SK-N-SH treated with all-trans-retinoic acid at 6 μM for 48 hours (cell line): ENCODE data around the gene ABCD1.

ENCODE experiments used
- ARNTL ChIP-seq: fragments of 450-650 bp; formaldehyde crosslinking; IDR thresholded peaks from 2 replicates; pipeline ENCODE4 v1.5.0; 2020; ENCODE audit warnings: low read depth, mild to moderate bottlenecking, moderate library complexity, borderline replicate concordance
- GLIS3 ChIP-seq: fragments of 250-450 bp; sonication (Bioruptor Pico); IDR thresholded peaks from 2 replicates; pipeline ENCODE4 v1.5.0; 2020; ENCODE audit warnings: mild to moderate bottlenecking, moderate library complexity
- ISL1 ChIP-seq: fragments of 250-450 bp; sonication (Bioruptor Pico); IDR thresholded peaks from 2 replicates; pipeline ENCODE4 v2.1.2; 2022; ENCODE audit warnings: mild to moderate bottlenecking, moderate library complexity
- PPARA ChIP-seq: fragments of 250-450 bp; sonication (Bioruptor Pico); IDR thresholded peaks from 2 replicates; pipeline ENCODE4 v1.5.0; 2020; ENCODE audit warnings: mild to moderate bottlenecking, borderline replicate concordance
- RARB ChIP-seq: fragments of 250-450 bp; sonication (Bioruptor Pico); IDR thresholded peaks from 2 replicates; pipeline ENCODE4 v1.8.0; 2021; ENCODE audit warnings: mild to moderate bottlenecking, moderate library complexity
- TCF4 ChIP-seq: fragments of 250-450 bp; sonication (Bioruptor Pico); IDR thresholded peaks from 2 replicates; pipeline ENCODE4 v1.8.0; 2021; ENCODE audit warnings: mild to moderate bottlenecking, moderate library complexity, borderline replicate concordance
- TOX ChIP-seq: fragments of 250-450 bp; sonication (Bioruptor Pico); IDR thresholded peaks from 2 replicates; pipeline ENCODE4 v1.8.0; 2021; ENCODE audit warnings: mild to moderate bottlenecking, moderate library complexity, borderline replicate concordance
- ZC3H10 ChIP-seq: fragments of 250-450 bp; sonication (Bioruptor Pico); IDR thresholded peaks from 2 replicates; pipeline ENCODE4 v1.5.1; 2021; ENCODE audit warnings: mild to moderate bottlenecking, moderate library complexity
- ZFP3 ChIP-seq: fragments of 250-450 bp; sonication (Bioruptor Pico); IDR thresholded peaks from 2 replicates; pipeline ENCODE4 v1.5.0; 2020; ENCODE audit warnings: mild to moderate bottlenecking, moderate library complexity
- ZFP30 ChIP-seq: fragments of 450-650 bp; formaldehyde crosslinking; IDR thresholded peaks from 2 replicates; pipeline ENCODE4 v1.5.0; 2022; ENCODE audit warnings: mild to moderate bottlenecking, moderate library complexity
- TF ChIP-seq, protein P1 (sequence below): fragments of 250-450 bp; sonication (Bioruptor Pico); IDR thresholded peaks from 2 replicates; pipeline ENCODE4 v1.8.0; 2020; ENCODE audit warnings: mild to moderate bottlenecking, moderate library complexity, borderline replicate concordance
- TF ChIP-seq, protein P2 (sequence below): fragments of 250-450 bp; sonication (Bioruptor Pico); IDR thresholded peaks from 2 replicates; pipeline ENCODE4 v1.5.1; 2020; ENCODE audit warnings: low read depth, mild to moderate bottlenecking, moderate library complexity
- TF ChIP-seq, protein P3 (sequence below): fragments of 250-450 bp; sonication (Bioruptor Pico); IDR thresholded peaks from 2 replicates; pipeline ENCODE4 v1.5.0; 2020; ENCODE audit warnings: mild to moderate bottlenecking, moderate library complexity
- TF ChIP-seq, protein P4 (sequence below): fragments of 250-450 bp; sonication (Bioruptor Pico); IDR thresholded peaks from 2 replicates; pipeline ENCODE4 v1.5.1; 2021; ENCODE audit warnings: mild to moderate bottlenecking, moderate library complexity

DNA sequence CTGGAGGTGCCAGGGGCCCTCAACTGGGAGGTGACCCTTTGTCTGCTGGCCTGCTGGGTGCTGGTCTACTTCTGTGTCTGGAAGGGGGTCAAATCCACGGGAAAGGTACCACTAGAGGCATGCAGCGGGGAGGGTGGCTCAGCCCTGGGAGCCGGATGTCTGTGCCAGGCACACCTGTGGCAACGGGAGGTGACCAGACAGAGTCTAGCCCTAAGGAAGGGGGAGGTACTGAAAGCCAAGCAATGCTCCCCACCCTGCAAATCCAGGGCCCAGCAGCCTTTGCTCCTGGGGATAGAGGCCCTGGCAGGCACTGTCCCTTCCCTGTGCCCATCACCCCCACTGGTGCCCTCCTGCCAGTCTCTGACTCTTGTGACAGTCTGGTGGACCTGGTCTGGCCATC, 32.7 kb upstream of the ABCD1 start:
- TF ChIP-seq RARB (CRISPR knock-in tag) (no peak), PPARA (CRISPR knock-in tag) (no peak), ZFP30 (CRISPR knock-in tag) (no peak), TOX (no peak), ZFP3 (CRISPR knock-in tag) (no peak), TCF4 (CRISPR knock-in tag) (no peak), ZC3H10 (CRISPR knock-in tag) (no peak), ISL1 (CRISPR knock-in tag) (no peak), GLIS3 (CRISPR knock-in tag) (no peak), ARNTL (no peak)
- TF ChIP-seq, protein P1, sequence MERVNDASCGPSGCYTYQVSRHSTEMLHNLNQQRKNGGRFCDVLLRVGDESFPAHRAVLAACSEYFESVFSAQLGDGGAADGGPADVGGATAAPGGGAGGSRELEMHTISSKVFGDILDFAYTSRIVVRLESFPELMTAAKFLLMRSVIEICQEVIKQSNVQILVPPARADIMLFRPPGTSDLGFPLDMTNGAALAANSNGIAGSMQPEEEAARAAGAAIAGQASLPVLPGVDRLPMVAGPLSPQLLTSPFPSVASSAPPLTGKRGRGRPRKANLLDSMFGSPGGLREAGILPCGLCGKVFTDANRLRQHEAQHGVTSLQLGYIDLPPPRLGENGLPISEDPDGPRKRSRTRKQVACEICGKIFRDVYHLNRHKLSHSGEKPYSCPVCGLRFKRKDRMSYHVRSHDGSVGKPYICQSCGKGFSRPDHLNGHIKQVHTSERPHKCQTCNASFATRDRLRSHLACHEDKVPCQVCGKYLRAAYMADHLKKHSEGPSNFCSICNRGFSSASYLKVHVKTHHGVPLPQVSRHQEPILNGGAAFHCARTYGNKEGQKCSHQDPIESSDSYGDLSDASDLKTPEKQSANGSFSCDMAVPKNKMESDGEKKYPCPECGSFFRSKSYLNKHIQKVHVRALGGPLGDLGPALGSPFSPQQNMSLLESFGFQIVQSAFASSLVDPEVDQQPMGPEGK (CRISPR knock-in tag): no peak
- TF ChIP-seq, protein P2, sequence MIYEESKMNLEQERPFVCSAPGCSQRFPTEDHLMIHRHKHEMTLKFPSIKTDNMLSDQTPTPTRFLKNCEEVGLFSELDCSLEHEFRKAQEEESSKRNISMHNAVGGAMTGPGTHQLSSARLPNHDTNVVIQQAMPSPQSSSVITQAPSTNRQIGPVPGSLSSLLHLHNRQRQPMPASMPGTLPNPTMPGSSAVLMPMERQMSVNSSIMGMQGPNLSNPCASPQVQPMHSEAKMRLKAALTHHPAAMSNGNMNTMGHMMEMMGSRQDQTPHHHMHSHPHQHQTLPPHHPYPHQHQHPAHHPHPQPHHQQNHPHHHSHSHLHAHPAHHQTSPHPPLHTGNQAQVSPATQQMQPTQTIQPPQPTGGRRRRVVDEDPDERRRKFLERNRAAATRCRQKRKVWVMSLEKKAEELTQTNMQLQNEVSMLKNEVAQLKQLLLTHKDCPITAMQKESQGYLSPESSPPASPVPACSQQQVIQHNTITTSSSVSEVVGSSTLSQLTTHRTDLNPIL (CRISPR knock-in tag): no peak
- TF ChIP-seq, protein P3, sequence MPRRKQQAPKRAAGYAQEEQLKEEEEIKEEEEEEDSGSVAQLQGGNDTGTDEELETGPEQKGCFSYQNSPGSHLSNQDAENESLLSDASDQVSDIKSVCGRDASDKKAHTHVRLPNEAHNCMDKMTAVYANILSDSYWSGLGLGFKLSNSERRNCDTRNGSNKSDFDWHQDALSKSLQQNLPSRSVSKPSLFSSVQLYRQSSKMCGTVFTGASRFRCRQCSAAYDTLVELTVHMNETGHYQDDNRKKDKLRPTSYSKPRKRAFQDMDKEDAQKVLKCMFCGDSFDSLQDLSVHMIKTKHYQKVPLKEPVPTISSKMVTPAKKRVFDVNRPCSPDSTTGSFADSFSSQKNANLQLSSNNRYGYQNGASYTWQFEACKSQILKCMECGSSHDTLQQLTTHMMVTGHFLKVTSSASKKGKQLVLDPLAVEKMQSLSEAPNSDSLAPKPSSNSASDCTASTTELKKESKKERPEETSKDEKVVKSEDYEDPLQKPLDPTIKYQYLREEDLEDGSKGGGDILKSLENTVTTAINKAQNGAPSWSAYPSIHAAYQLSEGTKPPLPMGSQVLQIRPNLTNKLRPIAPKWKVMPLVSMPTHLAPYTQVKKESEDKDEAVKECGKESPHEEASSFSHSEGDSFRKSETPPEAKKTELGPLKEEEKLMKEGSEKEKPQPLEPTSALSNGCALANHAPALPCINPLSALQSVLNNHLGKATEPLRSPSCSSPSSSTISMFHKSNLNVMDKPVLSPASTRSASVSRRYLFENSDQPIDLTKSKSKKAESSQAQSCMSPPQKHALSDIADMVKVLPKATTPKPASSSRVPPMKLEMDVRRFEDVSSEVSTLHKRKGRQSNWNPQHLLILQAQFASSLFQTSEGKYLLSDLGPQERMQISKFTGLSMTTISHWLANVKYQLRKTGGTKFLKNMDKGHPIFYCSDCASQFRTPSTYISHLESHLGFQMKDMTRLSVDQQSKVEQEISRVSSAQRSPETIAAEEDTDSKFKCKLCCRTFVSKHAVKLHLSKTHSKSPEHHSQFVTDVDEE: no peak
- TF ChIP-seq, protein P4, sequence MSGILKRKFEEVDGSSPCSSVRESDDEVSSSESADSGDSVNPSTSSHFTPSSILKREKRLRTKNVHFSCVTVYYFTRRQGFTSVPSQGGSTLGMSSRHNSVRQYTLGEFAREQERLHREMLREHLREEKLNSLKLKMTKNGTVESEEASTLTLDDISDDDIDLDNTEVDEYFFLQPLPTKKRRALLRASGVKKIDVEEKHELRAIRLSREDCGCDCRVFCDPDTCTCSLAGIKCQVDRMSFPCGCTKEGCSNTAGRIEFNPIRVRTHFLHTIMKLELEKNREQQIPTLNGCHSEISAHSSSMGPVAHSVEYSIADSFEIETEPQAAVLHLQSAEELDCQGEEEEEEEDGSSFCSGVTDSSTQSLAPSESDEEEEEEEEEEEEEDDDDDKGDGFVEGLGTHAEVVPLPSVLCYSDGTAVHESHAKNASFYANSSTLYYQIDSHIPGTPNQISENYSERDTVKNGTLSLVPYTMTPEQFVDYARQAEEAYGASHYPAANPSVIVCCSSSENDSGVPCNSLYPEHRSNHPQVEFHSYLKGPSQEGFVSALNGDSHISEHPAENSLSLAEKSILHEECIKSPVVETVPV: no peak
